ENCODE results near the gene WBP2NL. TPM values are rescaled to one million over a fixed set of nuclear protein-coding genes. Genes with fewer than 3 reads are reported as not detected.

WBP2NL gene, protein sequence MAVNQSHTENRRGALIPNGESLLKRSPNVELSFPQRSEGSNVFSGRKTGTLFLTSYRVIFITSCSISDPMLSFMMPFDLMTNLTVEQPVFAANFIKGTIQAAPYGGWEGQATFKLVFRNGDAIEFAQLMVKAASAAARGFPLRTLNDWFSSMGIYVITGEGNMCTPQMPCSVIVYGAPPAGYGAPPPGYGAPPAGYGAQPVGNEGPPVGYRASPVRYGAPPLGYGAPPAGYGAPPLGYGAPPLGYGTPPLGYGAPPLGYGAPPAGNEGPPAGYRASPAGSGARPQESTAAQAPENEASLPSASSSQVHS
- total RNA-seq: 0.76 and 1.2 TPM in 2 replicates

GRCh38 chr22:41998361-41999261, at the start of gene WBP2NL:
Gene WBP2NL, plus strand, starts transcription at chr22:41998788. Its CDS starts 31 bp downstream, at chr22:41998819.

DNA sequence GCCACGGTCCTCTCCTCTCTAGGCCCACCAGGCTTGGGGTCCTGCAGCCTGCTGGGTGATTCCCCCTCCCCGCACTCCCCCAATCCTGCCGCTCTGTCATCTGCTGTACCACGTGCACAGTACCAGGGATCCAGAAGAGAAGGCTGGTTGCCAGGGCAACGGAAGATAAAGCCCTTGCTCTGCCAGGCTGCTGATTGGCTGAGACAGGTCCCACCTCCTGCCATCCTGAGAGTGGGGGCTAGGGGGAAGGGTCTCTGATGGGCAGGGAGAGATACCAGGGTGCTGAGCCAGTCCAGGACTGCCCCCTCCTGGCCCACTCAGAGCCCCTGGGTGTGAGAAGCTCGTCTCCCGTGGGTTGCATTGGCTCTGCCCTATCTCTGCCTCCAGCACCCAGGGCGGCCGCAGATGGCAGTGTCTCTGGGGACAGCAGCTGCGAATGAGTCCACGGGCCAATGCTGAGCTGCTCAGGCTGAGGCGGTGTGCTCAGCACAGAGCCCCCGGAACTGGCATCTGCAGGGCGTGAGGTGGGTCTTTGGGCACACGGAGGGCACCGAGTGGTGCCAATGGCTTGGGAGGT, 46.6 kb upstream of the WBP2NL start, which contains the start of gene SMIM45:
TSS of gene SMIM45 (plus strand) at position 253 of the 577 bp plus-strand sequence.

GRCh38 chr22:41969110-41969646, 29.4 kb upstream of the WBP2NL start, which contains the start of gene SEPTIN3:
Gene SEPTIN3, plus strand, starts transcription at chr22:41969443. Its CDS starts 2,050 bp downstream, at chr22:41971493.

DNA sequence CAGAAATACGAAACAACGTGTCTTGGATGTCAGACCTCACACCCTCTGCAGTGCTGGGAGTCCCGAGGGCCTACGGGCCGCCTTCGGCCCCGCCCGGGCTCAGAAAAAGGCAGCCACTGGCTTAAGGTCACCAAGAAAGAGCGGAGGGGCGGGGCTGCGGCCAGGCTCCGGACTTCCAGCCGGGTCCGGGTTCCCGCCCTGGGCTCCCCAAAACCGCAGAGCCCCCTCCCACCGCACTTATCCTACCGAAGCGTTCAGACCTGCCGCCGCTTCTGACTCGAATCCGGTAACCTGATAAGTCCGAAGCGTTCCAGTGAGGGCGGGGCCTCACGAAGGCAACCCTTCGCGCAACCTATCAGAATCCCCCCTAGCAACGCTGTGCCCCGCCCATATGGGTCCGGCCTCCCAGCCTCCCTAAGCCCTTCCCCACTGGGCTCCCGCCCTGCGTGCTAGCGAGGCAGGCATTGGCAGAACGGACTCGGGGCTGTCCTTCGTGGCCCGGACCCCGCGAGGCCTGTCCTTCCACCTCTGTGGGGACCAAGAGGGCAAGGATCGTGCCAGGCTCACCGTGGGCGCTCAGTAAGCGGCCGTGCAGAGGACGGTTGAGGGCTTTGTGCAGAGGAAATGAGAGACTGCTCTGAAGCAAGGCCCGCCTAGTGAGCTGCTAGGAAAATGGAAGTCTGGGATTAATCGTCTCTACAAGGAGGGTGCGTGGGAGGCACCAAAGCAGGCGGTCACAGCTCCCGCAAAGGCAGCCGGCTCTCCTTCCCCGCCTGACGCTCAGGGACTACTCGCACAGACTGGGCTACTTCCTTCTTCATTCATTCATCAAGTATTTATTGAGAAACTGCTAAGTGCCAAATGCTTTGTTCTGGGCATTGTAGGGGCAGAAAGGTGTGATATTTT, 72.2 kb downstream of the WBP2NL start, which contains the start of gene NAGA:
TSS of gene NAGA (minus strand) at position 296 of the 906 bp plus-strand sequence. CDS start 515 bp downstream, outside the sequence.

GRCh38 chr22:42074132-42074811, 75.7 kb downstream of the WBP2NL start, which contains the start of gene PHETA2:
Gene PHETA2, plus strand, starts transcription at chr22:42074248. Its CDS starts 3,046 bp downstream, at chr22:42077294.

Small RNA genes within 50 kb of the gene (small RNA-seq; reads per million reads assigned to genes)
- not detected for gene SNORD13P1

Other genes with a start within 250 kb of the WBP2NL start
- gene CCDC134, start 198.1 kb upstream of the WBP2NL start, total RNA-seq: 8.2 and 8.8 TPM in 2 replicates
- gene SREBF2, start 165.7 kb upstream of the WBP2NL start, total RNA-seq: 47.1 and 51.2 TPM in 2 replicates
- gene SHISA8, start 83.7 kb upstream of the WBP2NL start, total RNA-seq: not detected in 2 replicates
- gene TNFRSF13C, start 72.0 kb upstream of the WBP2NL start, total RNA-seq: 0.11 and 0.26 TPM in 2 replicates
- 7.6 and 7.8 TPM in 2 replicates for gene CENPM, start 51.6 kb upstream of the WBP2NL start, total RNA-seq
- gene SEPTIN3, start 29.3 kb upstream of the WBP2NL start, total RNA-seq: under 0.01 and 0.22 TPM in 2 replicates
- gene NAGA, start 72.0 kb downstream of the WBP2NL start, total RNA-seq: 44.6 and 46.0 TPM in 2 replicates
- 16.2 and 23.1 TPM in 2 replicates for gene PHETA2, start 75.5 kb downstream of the WBP2NL start, total RNA-seq
- 6.7 and 8.2 TPM in 2 replicates for gene SMDT1, start 80.9 kb downstream of the WBP2NL start, total RNA-seq
- gene NDUFA6, start 92.0 kb downstream of the WBP2NL start, total RNA-seq: 46.5 and 56.2 TPM in 2 replicates
- gene CYP2D6, start 132.0 kb downstream of the WBP2NL start, total RNA-seq: 0.13 and 0.22 TPM in 2 replicates

Measured in articular chondrocyte of knee joint (primary cell).